VCaP (cell line): ENCODE data around the gene GIT1.

Experiments used
- H3K27ac ChIP-seq: fragments of 450-650 bp; 2 replicates; pipeline ENCODE4 v1.5.1; 2017
- CTCF ChIP-seq: fragments of 450-650 bp; conservative IDR thresholded peaks from 2 replicates; pipeline ENCODE4 v1.5.1; 2017; ENCODE audit warnings: mild to moderate bottlenecking, moderate library complexity

The GIT1 gene

GRCh38 chr17:29585080-29585751 is 4.2 kb downstream of the GIT1 start:
- TF ChIP-seq CTCF: no peak
- H3K27ac ChIP-seq: no peak overlapping the region

GRCh38 chr17:29584452-29585079 is 4.9 kb downstream of the GIT1 start:
- TF ChIP-seq CTCF: no peak
- no peak overlapping the region for H3K27ac ChIP-seq

DNA sequence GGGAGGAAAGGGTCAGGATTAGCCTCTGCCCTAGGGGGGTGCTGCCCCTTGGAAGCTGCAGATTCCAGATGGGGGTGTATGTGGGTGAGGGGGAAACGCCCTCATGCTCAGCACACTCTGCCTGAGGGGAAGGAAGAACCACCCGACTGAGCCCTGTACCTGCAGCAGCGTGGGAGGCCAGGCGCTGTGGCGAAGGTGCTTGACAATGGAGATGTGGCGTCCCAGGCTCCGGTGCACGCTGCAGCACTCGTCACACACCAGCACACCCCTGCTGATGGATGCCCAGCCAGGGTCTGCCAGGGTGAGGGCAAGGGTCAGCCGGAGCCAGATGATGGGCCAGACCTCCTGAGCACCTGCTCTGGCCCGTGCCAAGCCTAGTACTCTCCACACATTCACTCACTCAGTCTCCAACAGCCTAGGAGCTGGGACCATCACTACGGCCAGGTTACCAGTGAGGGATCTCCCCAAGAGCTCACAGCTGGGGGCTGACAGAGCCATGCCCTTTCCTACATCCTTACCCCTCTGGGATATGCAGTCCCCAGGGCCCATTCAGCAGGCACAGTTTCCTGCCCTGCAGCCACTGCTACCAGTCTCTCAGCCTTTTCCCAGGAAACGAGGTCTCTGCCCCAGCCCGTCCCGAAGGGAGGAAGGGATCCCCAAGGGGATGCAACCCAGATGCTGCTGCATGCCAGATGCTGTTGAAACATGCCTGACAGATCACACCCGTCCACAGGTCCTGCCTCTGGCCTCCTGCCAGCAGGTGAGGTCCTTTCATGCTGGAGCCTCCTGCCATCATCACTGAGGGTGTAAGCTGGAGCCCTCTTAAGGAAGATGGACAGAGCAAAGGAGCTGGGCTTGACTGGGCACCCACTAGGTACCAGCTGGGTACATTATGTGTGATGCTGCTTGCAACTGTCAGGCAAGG is 5.9 kb downstream of the GIT1 start:
- H3K27ac ChIP-seq: no peak overlapping the region
- TF ChIP-seq CTCF: no peak

DNA sequence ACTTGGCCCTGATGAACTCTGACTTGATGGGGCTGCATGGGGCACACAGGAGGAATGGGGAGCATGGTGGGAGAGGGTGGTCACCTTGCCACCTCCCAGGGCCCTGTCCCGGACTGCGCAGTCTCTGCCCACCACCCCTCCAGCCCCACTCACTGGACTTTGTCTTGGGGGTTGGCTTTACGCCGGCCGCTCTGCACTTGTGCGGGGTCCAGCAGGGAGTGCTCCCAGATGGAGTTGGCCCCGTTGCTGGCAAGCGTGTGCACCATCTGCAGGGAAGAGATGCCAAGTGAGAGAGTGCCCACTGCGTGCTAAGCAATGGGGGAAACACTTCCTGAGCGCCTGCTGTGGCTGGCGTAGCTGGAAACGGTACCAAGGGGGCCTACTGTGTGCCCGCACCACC is 6.7 kb downstream of the GIT1 start:
- no peak overlapping the region for H3K27ac ChIP-seq
- no peak for TF ChIP-seq CTCF

DNA sequence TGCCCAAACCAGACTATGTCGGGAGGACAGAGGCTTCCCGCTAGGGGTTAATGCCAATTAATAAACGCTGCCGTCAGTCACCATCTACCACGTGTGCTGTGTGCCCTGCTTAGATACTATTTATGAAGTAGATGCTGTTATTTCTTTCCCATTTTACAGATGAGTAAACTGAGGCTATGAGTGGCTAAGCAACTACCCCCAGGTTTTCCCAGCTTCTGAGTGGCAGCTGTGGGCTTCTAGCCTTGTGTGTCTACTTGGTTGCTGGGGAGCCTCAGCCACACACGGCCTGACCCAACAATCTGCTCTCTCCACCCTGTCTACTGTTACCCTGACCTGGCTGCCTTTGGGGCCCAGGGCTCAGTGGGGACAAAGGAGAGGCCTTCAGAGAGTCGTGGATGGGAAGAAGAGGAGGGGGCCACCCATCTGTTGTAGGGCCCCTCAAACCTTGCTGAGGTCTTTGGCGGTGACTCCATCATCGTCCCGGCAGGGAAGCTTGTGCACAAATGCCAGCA is 7.1 kb downstream of the GIT1 start:
- no peak overlapping the region; the same call in 1 of the 2 replicates for H3K27ac ChIP-seq
- TF ChIP-seq CTCF: no peak

- TF ChIP-seq CTCF: no peak
- H3K27ac ChIP-seq: peak overlapping the region; percentile 59
Measured at GRCh38 chr17:29581583-29582253, 7.7 kb downstream of the GIT1 start.
